GM19452 (cell line): Measurements from ENCODE around the gene MTTP.

Source experiments
- ATAC-seq: cut with Tn5 transposase; IDR thresholded peaks from one replicate; pipeline ENCODE4 v1.9.1; 2021; ENCODE audit not compliant: unreplicated experiment

MTTP gene

GRCh38 chr4:99637174-99637573 lies 62.5 kb downstream of the MTTP start:
- ATAC-seq, result no peak

- no peak for ATAC-seq
Measured at GRCh38 chr4:99640676-99641075, 66.1 kb downstream of the MTTP start.

DNA sequence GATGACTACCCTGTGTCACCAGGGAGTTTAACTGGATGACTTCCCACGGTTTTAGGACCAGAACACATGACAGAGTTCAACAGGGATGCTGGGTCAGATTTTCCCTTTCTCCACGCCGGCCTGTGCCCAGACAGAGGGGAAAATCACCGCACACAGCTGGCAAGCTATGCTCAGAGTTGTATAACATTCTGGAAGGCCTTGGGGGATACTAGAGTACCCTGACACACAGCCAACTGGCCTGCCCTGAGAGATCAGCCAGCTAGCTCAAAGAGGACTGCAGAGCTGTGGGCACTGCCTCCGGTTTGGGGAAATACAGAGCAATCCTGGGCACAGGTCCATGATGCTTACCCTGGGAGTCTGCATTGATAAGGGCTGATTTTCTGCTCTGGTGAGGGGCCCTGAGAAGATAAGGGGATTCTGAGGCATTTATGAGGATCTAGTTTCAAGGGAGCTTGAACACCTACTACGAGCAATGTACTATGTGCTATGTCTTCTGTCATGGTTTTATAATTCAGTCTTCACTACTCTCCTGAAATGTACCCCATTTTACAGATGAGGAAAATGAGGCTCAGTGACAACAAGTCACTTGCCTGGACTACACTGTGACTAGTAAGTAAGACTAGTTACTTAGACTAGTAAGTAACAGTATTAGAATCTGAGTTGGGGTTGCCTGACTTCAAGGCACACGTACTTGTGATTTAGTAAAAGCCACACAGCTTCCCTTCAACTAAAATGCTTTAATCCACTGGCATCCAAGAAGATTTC lies 68.3 kb downstream of the MTTP start:
- no peak for ATAC-seq

GRCh38 chr4:99644453-99644852 lies 69.8 kb downstream of the MTTP start:
- no peak for ATAC-seq

- ATAC-seq, result no peak
Measured at GRCh38 chr4:99645036-99645435, 70.4 kb downstream of the MTTP start.

DNA sequence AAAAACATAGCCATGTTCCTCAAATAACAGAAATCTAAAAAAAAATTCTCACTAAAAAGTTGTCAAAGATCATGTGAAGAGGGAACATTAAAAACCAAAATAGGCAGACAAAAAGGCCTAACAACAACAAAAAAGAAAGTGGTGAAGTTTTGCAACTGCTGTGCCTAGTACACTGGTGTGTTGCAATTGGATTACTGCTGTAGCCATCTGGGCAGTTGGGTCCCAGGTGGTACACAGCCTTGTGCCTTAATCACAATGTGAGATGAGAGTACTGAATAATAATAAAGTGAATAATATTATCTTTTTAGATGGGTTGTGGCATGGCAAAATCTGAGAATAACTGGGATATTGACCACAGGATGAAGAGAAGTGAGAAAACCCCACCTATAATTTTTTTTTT lies 71.0 kb downstream of the MTTP start:
- no peak for ATAC-seq

- no peak for ATAC-seq
Measured at GRCh38 chr4:99647071-99647470, 72.4 kb downstream of the MTTP start.

GRCh38 chr4:99648321-99648720 lies 73.7 kb downstream of the MTTP start:
- ATAC-seq, result no peak

DNA sequence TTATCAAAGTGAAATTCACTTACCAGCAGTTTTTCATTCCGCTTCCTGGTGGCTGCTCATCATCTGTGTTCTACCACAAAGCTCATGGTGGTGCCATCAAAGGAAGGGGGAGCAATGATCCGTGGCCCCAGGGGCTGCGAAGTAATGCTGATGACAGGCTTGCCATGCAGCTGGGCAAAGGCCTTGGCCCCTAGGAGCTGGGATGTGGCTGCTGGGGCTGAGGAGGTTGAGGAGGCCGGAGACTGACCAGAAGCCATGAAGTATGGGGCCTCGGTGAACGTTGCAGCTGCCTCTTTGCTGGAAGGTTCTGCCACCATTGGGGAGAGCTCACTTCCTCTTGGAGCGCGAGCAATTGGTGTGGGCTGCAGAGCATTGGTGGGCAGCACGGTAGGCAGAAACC lies 74.6 kb downstream of the MTTP start:
- ATAC-seq, result no peak

- no peak for ATAC-seq
Measured at GRCh38 chr4:99649778-99650177, 75.2 kb downstream of the MTTP start.

GRCh38 chr4:99651016-99651769 lies 76.6 kb downstream of the MTTP start:
- no peak for ATAC-seq

DNA sequence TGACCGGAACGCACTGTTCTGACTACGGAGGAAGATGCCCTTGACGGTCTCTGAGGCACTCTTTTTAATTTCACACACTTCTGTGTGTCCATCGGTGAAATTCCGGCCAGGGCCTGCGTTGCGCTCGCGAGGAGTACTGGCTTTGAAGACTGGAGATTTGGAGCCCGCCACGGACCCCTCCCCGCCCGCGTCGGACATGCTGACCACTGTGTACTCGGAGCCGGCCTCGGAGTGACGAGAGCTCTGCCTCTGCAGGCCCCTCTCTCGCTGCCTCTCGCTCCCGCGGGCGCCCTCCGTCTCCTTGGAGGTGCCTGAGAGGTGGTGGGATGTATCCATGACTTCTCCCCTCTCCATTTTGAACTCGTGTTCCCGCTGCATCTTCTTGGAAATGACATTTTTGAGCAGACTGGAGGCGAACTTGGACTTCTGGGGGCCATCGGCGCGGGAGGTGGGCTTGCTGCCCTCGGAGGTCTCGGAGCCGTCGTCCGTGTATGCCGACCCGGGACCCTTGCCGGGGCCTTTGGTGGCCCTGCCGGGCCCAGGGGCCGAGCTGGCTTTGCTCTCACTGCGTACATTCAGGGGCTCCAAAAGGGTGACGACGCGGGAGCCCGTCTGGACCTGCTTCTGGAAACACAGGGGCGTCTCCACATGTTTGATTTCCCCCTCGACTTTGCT lies 77.3 kb downstream of the MTTP start:
- ATAC-seq, result no peak

- ATAC-seq, result no peak
Measured at GRCh38 chr4:99652596-99653436, 78.2 kb downstream of the MTTP start.

- no peak for ATAC-seq
Measured at GRCh38 chr4:99653916-99654315, 79.3 kb downstream of the MTTP start.

DNA sequence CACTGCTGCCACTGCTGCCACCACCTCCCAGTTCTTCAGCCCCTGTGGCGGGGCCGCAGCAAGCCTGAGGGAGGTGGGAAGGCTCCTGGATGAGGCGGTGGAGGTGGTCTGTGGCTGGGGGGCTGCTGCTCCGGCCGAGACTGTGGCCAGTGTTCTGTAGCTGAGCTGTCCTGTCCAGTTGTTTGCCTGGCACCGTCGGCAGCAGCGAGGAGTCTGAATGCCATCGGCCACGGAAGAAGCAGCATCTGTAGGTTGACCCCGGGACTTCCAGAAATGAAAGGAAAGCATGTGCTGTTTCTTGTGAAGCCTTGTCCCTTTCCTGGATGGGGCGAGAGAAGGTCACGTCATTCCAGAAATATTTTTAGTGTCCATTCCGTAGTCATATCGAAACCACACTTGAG lies 79.7 kb downstream of the MTTP start:
- ATAC-seq, result no peak

- ATAC-seq, result no peak
Measured at GRCh38 chr4:99655308-99656081, 80.9 kb downstream of the MTTP start.

DNA sequence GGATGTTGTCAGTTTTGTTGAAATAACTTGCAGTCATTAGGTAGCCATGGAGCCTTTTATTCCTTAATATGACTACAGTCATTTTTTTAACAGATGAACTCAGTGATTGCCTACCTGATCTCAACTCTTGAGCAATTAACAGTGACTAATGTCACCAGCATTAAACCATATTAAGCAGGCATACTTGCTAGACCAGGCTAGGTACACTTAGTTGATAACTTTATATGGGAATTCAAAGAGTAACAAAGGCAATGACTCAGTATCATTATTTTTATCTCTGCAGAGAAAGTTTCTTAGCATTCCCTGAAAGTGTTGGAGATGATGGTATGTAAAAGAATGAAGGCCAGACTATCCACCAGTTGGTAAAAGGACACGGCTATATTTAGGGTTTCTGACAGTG lies 83.2 kb downstream of the MTTP start, which contains the start of gene C4orf54:
C4orf54 (minus strand) TSS at position 31 of the 400 bp plus-strand sequence. CDS start 3,180 bp downstream, outside the sequence.
- no peak for ATAC-seq

GRCh38 chr4:99658666-99659065 lies 84.0 kb downstream of the MTTP start:
- no peak for ATAC-seq

DNA sequence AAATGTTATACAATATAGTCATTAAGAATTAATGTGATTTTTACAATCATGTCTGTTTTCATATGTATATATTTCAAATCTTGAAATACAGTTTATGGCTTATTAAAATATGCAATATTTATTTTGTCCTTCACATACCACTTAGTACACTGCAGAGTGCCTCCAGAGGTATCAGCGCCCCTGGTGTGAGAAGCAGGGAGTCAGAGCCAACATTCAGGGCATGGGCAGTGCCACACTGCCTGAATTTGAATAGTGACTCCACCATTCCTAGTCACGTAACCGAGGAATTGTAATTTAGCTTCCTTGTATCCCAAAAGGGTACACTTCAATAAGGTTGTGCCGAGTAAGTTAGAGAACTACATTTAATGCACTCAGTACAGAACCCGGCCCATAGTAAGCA lies 87.3 kb downstream of the MTTP start:
- ATAC-seq, result no peak

DNA sequence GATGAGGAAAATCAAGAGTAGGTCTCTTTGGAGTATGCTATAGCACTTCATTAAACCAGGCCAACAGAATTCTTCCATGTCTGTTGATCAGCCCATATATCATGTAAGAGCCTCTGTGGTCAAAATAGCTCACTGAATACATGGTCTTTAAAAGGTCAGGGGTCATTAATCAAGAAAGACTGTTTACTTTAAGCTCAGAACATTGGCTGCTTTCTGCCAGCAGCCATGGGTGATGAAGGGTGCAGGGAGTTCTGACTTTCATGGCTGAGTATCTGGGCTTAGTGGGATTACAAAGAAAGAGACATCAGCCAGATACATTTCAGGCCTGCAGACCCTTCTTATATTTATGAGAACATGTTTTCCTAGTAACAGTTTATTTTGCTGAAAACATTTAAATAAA lies 90.1 kb downstream of the MTTP start:
- ATAC-seq, result no peak
